Liver (tissue), 9 donors: ENCODE results near the gene ARHGAP21. TPM values are rescaled to one million over a fixed set of nuclear protein-coding genes. Genes with fewer than 3 reads are reported as not detected.

Source experiments
- DNase-seq: peaks from one replicate; pipeline ENCODE4 v3.0.0-alpha.2; 2017; ENCODE audit warnings: low spot score
- H3K27ac ChIP-seq, 2 donors: one replicate each; pipeline ENCODE4 v1.7.0; 2013; ENCODE audit warnings: inconsistent platforms in 2 of 2, low read length in 2 of 2, control low read depth in 1 of 2, low read depth in 1 of 2, mild to moderate bottlenecking in 1 of 2
- H3K27me3 ChIP-seq, 4 donors: one replicate each; pipeline versions ENCODE4 v1.6.1 to v1.7.0; 2013; ENCODE audit warnings: low read length in 3 of 4, inconsistent platforms in 1 of 4, mild to moderate bottlenecking in 1 of 4, moderate library complexity in 1 of 4; ENCODE audit not compliant: control insufficient read depth in 4 of 4, insufficient read depth in 4 of 4
- H3K36me3 ChIP-seq, 4 donors: one replicate each; pipeline versions ENCODE4 v1.6.1 to v1.7.0; 2013; ENCODE audit warnings: low read length in 3 of 4, mild to moderate bottlenecking in 3 of 4, low read depth in 1 of 4, moderate library complexity in 1 of 4; ENCODE audit not compliant: control insufficient read depth in 4 of 4, insufficient read depth in 3 of 4
- H3K4me1 ChIP-seq, 4 donors: one replicate each; pipeline versions ENCODE4 v1.6.1 to v1.7.0; 2013; ENCODE audit warnings: low read length in 3 of 4, mild to moderate bottlenecking in 3 of 4, moderate library complexity in 1 of 4; ENCODE audit not compliant: control insufficient read depth in 4 of 4, insufficient read depth in 4 of 4
- H3K4me3 ChIP-seq, 3 donors: one replicate each; pipeline versions ENCODE4 v1.6.1 to v1.7.0; 2013; ENCODE audit warnings: low read length in 3 of 3, control low read depth in 1 of 3, low read depth in 1 of 3, mild to moderate bottlenecking in 1 of 3
- H3K9ac ChIP-seq, 2 donors: one replicate each; pipeline ENCODE4 v1.7.0; 2013; ENCODE audit warnings: low read length in 2 of 2, mild to moderate bottlenecking in 2 of 2, moderate library complexity in 2 of 2, control low read depth in 1 of 2, low read depth in 1 of 2
- H3K9me3 ChIP-seq, 4 donors: one replicate each; pipeline versions ENCODE4 v1.6.1 to v1.7.0; 2013; ENCODE audit warnings: low read length in 3 of 4; ENCODE audit not compliant: control insufficient read depth in 4 of 4
- ATF3 ChIP-seq: IDR thresholded peaks from 2 replicates; pipeline ENCODE4 v1.6.1; 2016; ENCODE audit warnings: antibody characterized with exemption
- EGR1 ChIP-seq, 2 donors: IDR thresholded peaks; 2 replicates each; pipeline ENCODE4 v1.6.1; 2016 to 2018; ENCODE audit warnings: antibody characterized with exemption in 2 of 2, low read depth in 2 of 2
- FOXA1 ChIP-seq: IDR thresholded peaks from 2 replicates; pipeline ENCODE4 v1.6.1; 2016; ENCODE audit warnings: antibody characterized with exemption
- FOXA2 ChIP-seq: IDR thresholded peaks from 2 replicates; pipeline ENCODE4 v1.6.1; 2016; ENCODE audit warnings: antibody characterized with exemption
- GABPA ChIP-seq, 2 donors: IDR thresholded peaks in 1 of 2; conservative IDR thresholded peaks in 1 of 2; 2 replicates each; pipeline ENCODE4 v1.6.1; 2016; ENCODE audit warnings: antibody characterized with exemption in 2 of 2, mild to moderate bottlenecking in 1 of 2, moderate library complexity in 1 of 2
- HNF4A ChIP-seq, 2 donors: conservative IDR thresholded peaks; 2 replicates each; pipeline ENCODE4 v1.6.1; 2016; ENCODE audit warnings: antibody characterized with exemption in 2 of 2, mild to moderate bottlenecking in 2 of 2
- HNF4G ChIP-seq: IDR thresholded peaks from 2 replicates; pipeline ENCODE4 v1.6.1; 2016; ENCODE audit warnings: antibody characterized with exemption
- JUND ChIP-seq, 2 donors: IDR thresholded peaks; 2 replicates each; pipeline ENCODE4 v1.6.1; 2016; ENCODE audit warnings: antibody characterized with exemption in 2 of 2
- MAX ChIP-seq: IDR thresholded peaks from 2 replicates; pipeline ENCODE4 v1.6.1; 2016; ENCODE audit warnings: antibody characterized with exemption
- NR2F2 ChIP-seq: IDR thresholded peaks from 2 replicates; pipeline ENCODE4 v1.6.1; 2016; ENCODE audit warnings: antibody characterized with exemption
- RAD21 ChIP-seq, 2 donors: IDR thresholded peaks; 2 replicates each; pipeline ENCODE4 v1.6.1; 2016; ENCODE audit warnings: antibody characterized with exemption in 2 of 2, mild to moderate bottlenecking in 2 of 2
- REST ChIP-seq: IDR thresholded peaks from 2 replicates; pipeline ENCODE4 v1.6.1; 2016; ENCODE audit warnings: antibody characterized with exemption, mild to moderate bottlenecking
- SP1 ChIP-seq: IDR thresholded peaks from 2 replicates; pipeline ENCODE4 v1.6.1; 2018; ENCODE audit warnings: antibody characterized with exemption, mild to moderate bottlenecking
- TAF1 ChIP-seq: conservative IDR thresholded peaks from 2 replicates; pipeline ENCODE4 v1.6.1; 2016; ENCODE audit warnings: antibody characterized with exemption, mild to moderate bottlenecking
- YY1 ChIP-seq: IDR thresholded peaks from 2 replicates; pipeline ENCODE4 v1.6.1; 2016; ENCODE audit warnings: antibody characterized with exemption, mild to moderate bottlenecking
- ZBTB33 ChIP-seq: IDR thresholded peaks from 2 replicates; pipeline ENCODE4 v1.6.1; 2016; ENCODE audit warnings: antibody characterized with exemption
- WGBS: extraction: QIAGEN DNeasy Blood & Tissue Kit; methylation state at CpG from one replicate; pipeline ENCODE4 v1.1.7; 2013; 5-methylcytosine and 5-hydroxymethylcytosine counted together
- polyA plus RNA-seq, 2 donors: library from polyadenylated mRNA; stranded (reverse) in 1 of 2; unstranded in 1 of 2; fragments of 200-250 nt in 1 of 2; fragments of >200 nt in 1 of 2; fragmentation: Nextera tagmentation in 1 of 2; extraction: Ambion mirVana in 1 of 2; gene quantifications; one replicate each; pipeline versions ENCODE4 v1.2.1 to v1.2.3, GENCODE V29; 2013 to 2015
- total RNA-seq, 2 donors: library from RNA; depleted of rRNA; stranded (reverse); fragments of >200 nt; gene quantifications; one replicate each; pipeline ENCODE4 v1.2.3, GENCODE V29; 2014
- TF ChIP-seq, protein P1 (sequence below): fragments of 150-350 bp; IDR thresholded peaks from 2 replicates; pipeline ENCODE4 v1.5.1; 2017; ENCODE audit warnings: improper control_type of control experiment, low read depth, low read length; ENCODE audit not compliant: missing input control
- donor health status: healthy.
- donor health status: healthy.
- donor health status: healthy.
- donor health status: healthy.
- donor health status: healthy.

ARHGAP21 gene
- total and polyA plus RNA-seq, 4 donors, result 7.8 to 30.6 (median 15.7) TPM

DNA sequence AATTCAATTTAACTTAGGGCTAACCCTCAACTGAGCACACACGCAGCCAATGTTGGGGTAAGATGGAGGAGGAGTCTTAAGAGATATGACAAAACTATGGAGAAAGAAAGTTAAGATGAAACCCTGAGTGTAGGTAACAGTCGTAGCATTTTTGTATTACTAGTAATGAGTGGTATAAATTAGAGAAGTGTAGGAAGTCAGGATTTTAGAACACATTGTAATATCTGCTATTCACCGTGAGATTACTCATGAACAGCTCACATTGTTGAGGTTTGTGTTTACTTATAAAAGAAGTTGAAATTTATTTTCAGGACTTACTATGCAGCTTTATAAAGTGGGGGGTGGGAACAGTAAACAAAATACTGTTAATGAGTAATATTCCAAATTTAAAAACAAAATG is 107.2 kb downstream of the ARHGAP21 start:
- DNase-seq, result no peak
- peaks cover 0 to 9% (median 2%) of the 10 kb centered on the region in 4 donors for H3K36me3 ChIP-seq
- WGBS, result 97% methylated on average over 3 of the region's 3 CpGs
- TF ChIP-seq ZBTB33 (no peak), NR2F2 (no peak), JUND (IDR thresholded peaks at IDR 0.05) (no peak), MAX (no peak), RAD21 (IDR thresholded peaks at IDR 0.05) (no peak), ATF3 (no peak), HNF4G (no peak), TAF1 (no peak), GABPA (IDR thresholded peaks at IDR 0.05 in 1 of 2, conservative IDR thresholded peaks at IDR 0.05 in 1 of 2) (no peak), HNF4A (conservative IDR thresholded peaks at IDR 0.05) (no peak), YY1 (no peak), REST (no peak), FOXA1 (no peak), SP1 (no peak), EGR1 (IDR thresholded peaks at IDR 0.05; ENCODE audit: low read depth in 2 of 2) (no peak), FOXA2 (no peak)
- TF ChIP-seq, protein P1, sequence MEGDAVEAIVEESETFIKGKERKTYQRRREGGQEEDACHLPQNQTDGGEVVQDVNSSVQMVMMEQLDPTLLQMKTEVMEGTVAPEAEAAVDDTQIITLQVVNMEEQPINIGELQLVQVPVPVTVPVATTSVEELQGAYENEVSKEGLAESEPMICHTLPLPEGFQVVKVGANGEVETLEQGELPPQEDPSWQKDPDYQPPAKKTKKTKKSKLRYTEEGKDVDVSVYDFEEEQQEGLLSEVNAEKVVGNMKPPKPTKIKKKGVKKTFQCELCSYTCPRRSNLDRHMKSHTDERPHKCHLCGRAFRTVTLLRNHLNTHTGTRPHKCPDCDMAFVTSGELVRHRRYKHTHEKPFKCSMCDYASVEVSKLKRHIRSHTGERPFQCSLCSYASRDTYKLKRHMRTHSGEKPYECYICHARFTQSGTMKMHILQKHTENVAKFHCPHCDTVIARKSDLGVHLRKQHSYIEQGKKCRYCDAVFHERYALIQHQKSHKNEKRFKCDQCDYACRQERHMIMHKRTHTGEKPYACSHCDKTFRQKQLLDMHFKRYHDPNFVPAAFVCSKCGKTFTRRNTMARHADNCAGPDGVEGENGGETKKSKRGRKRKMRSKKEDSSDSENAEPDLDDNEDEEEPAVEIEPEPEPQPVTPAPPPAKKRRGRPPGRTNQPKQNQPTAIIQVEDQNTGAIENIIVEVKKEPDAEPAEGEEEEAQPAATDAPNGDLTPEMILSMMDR, result no peak
- no peaks in the 10 kb centered on the region for H3K27me3 ChIP-seq
- no peak overlapping the region for H3K9ac ChIP-seq
- H3K27ac ChIP-seq, result no peak overlapping the region
- no peak overlapping the region for H3K4me3 ChIP-seq
- H3K4me1 ChIP-seq, result no peaks in the 10 kb centered on the region
- H3K9me3 ChIP-seq, result no peaks in the 10 kb centered on the region

GRCh38 chr10:24606021-24606420 is 117.7 kb downstream of the ARHGAP21 start:
- no peak for DNase-seq
- Histone ChIP-seq H3K9me3 (no peaks in the 10 kb centered on the region), H3K27me3 (no peaks in the 10 kb centered on the region), H3K4me3 (no peak overlapping the region), H3K36me3 (peaks cover 1 to 20% (median 10%) of the 10 kb centered on the region in 4 donors), H3K9ac (no peak overlapping the region), H3K27ac (no peak overlapping the region), H3K4me1 (no peaks in the 10 kb centered on the region)
- 99% methylated on average over 1 of the region's 1 CpG for WGBS
- TF ChIP-seq NR2F2, result no peak
- TF ChIP-seq GABPA (IDR thresholded peaks at IDR 0.05 in 1 of 2, conservative IDR thresholded peaks at IDR 0.05 in 1 of 2), result no peak
- TF ChIP-seq MAX, result no peak
- TF ChIP-seq SP1, result no peak
- no peak for TF ChIP-seq REST
- TF ChIP-seq FOXA2, result no peak
- no peak for TF ChIP-seq ZBTB33
- no peak for TF ChIP-seq RAD21 (IDR thresholded peaks at IDR 0.05)
